A549 treated with DMSO at 1 μM for 4 hours (cell line): ENCODE data around the gene TAP1. TPM values are rescaled to one million over a fixed set of nuclear protein-coding genes. Genes with fewer than 3 reads are reported as not detected.

Source experiments
- total RNA-seq: library from RNA; stranded (reverse); fragments of 200-300 nt; extraction: Qiagen RNA extraction; gene quantifications from 5 replicates; pipeline ENCODE4 v1.2.3, GENCODE V29; 2022; ENCODE audit warnings: low read depth

TAP1 gene
- total RNA-seq = 27.3 to 36.0 TPM (median 34.2 TPM) in 5 replicates

GRCh38 chr6:32853541-32854375, at the start of gene TAP1, which contains the start of gene PSMB9:
Gene TAP1, minus strand, starts transcription at chr6:32853704. Its CDS starts 68 bp downstream, at chr6:32853636.
Gene PSMB9, plus strand, starts transcription at chr6:32854192. Its CDS starts 38 bp downstream, at chr6:32854230.

GRCh38 chr6:32843979-32844838, 9.3 kb downstream of the TAP1 start, which contains the start of gene PSMB8:
Gene PSMB8, minus strand, starts transcription at chr6:32844047. Its CDS starts 51 bp downstream, at chr6:32843996.

GRCh38 chr6:32838114-32838958, 15.2 kb downstream of the TAP1 start, which contains the start of gene TAP2:
Gene TAP2, minus strand, starts transcription at chr6:32838739. Its CDS starts 506 bp downstream, at chr6:32838233.

GRCh38 chr6:32816746-32817204, 36.7 kb downstream of the TAP1 start, which contains the start of gene HLA-DOB:
Gene HLA-DOB, minus strand, starts transcription at chr6:32817002. Its CDS starts 51 bp downstream, at chr6:32816951.

Other genes starting within 250 kb of the TAP1 start
- gene HLA-DQA1, start 216.3 kb downstream of the TAP1 start, total RNA-seq = not detected in 5 replicates
- gene HLA-DQB1, start 187.0 kb downstream of the TAP1 start, total RNA-seq = not detected in 5 replicates
- gene HLA-DQA2, start 112.3 kb downstream of the TAP1 start, total RNA-seq = not detected in 5 replicates
- not detected in 5 replicates for gene HLA-DQB2, start 90.2 kb downstream of the TAP1 start, total RNA-seq
- gene HLA-DOB, start 36.7 kb downstream of the TAP1 start, total RNA-seq = 0.07 to 0.30 TPM (median 0.16 TPM) in 4 of 5 replicates, not detected in the other
- gene TAP2, start 15.0 kb downstream of the TAP1 start, total RNA-seq = 15.5 to 21.9 TPM (median 20.9 TPM) in 5 replicates
- 19.1 to 25.3 TPM (median 21.4 TPM) in 5 replicates for gene PSMB8, start 9.7 kb downstream of the TAP1 start, total RNA-seq
- 16.5 to 22.1 TPM (median 17.2 TPM) in 5 replicates for gene PSMB9, start 488 bp upstream of the TAP1 start, total RNA-seq
- gene HLA-DMB, start 87.3 kb upstream of the TAP1 start, total RNA-seq = 1.2 to 2.3 TPM (median 1.7 TPM) in 5 replicates
- gene HLA-DMA, start 99.4 kb upstream of the TAP1 start, total RNA-seq = 2.2 to 3.7 TPM (median 3.3 TPM) in 5 replicates
- 130 to 163 TPM (median 144 TPM) in 5 replicates for gene BRD2, start 114.9 kb upstream of the TAP1 start, total RNA-seq
- gene HLA-DOA, start 155.9 kb upstream of the TAP1 start, total RNA-seq = not detected in 5 replicates
- gene HLA-DPA1, start 219.9 kb upstream of the TAP1 start, total RNA-seq = 0.10 TPM in 1 of 5 replicates, not detected in the others
- gene HLA-DPB1, start 222.3 kb upstream of the TAP1 start, total RNA-seq = not detected in 5 replicates